IPS-20b (cell line): ENCODE measurements around the gene MAMDC4.

Experiments used
- H3K27ac ChIP-seq: one replicate; pipeline ENCODE4 v1.5.1; 2013; ENCODE audit warnings: low read length
- H3K27me3 ChIP-seq: 2 replicates; pipeline ENCODE4 v1.6.1; 2013; ENCODE audit warnings: mild to moderate bottlenecking, low read length, inconsistent platforms; ENCODE audit not compliant: insufficient read depth
- H3K36me3 ChIP-seq: 2 replicates; pipeline ENCODE4 v1.6.1; 2013; ENCODE audit warnings: low read depth, mild to moderate bottlenecking, inconsistent platforms, low read length, moderate library complexity; ENCODE audit not compliant: insufficient read depth
- H3K4me1 ChIP-seq: 2 replicates; pipeline ENCODE4 v1.6.1; 2013; ENCODE audit warnings: mild to moderate bottlenecking, control low read depth, inconsistent platforms, low read length, moderate library complexity; ENCODE audit not compliant: insufficient read depth
- H3K4me3 ChIP-seq: 2 replicates; pipeline ENCODE4 v1.5.1; 2013; ENCODE audit warnings: mild to moderate bottlenecking, low read length, inconsistent platforms
- H3K9ac ChIP-seq: 2 replicates; pipeline ENCODE4 v1.6.1; 2013; ENCODE audit warnings: low read depth, mild to moderate bottlenecking, inconsistent platforms, low read length, moderate library complexity
- H3K9me3 ChIP-seq: 2 replicates; pipeline ENCODE4 v1.6.1; 2013; ENCODE audit warnings: mild to moderate bottlenecking, low read depth, low read length, inconsistent platforms; ENCODE audit not compliant: insufficient read depth

Gene MAMDC4

DNA sequence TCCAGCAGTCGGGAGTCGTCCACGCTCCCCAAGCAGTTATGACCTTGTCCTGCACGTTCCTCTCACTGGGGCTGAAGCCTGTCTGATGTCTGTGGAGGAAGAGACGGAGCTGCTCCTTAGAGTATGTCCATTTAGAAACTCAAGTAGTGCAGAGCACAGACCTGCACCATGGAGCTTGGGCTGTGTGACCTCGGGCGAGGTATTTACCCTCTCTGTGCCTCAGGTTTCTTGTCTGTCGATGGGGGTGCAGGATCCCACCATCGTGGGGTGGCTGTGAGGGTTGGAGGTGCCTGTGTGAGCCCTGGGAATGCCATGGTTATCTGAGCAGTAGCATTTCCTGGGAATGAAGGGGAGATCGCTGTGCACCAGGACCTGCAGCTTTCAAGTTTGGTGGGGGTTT is 48.4 kb downstream of the MAMDC4 start:
- no peak overlapping the region for H3K27ac ChIP-seq
- no peaks in the 10 kb centered on the region for H3K27me3 ChIP-seq
- no peak overlapping the region for H3K9ac ChIP-seq
- peaks cover 52% of the 10 kb centered on the region for H3K36me3 ChIP-seq
- no peaks in the 10 kb centered on the region for H3K9me3 ChIP-seq
- no peaks in the 10 kb centered on the region for H3K4me1 ChIP-seq
- H3K4me3 ChIP-seq = no peak overlapping the region

DNA sequence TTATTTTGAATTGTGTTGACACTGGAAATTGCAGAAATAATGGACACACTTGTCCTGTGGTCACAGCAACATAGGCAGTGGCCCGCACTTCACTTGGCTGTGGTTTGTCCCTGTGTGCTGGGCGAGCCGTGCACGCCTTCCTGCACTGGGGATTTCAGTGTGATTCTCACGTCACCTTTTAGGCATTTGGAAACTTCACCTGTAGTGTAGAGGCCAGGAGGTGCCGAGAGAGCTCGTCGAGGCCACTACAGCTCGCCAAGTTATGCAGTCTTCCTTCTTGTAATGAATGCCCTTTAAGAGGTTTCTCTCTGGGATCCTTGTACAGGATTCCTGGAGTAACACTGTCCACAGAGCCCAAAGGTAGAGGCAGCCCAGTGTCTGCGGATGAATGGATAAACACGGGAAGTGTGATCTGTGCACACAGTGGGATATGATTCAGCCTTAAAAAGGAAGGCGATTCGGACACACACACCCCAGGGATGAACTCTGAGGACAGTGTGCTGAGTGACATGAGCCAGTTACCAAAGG is 48.9 kb downstream of the MAMDC4 start:
- Histone ChIP-seq H3K9ac (no peak overlapping the region), H3K27ac (no peak overlapping the region), H3K4me3 (no peak overlapping the region), H3K36me3 (peaks cover 53% of the 10 kb centered on the region), H3K27me3 (no peaks in the 10 kb centered on the region), H3K9me3 (no peaks in the 10 kb centered on the region), H3K4me1 (no peaks in the 10 kb centered on the region)

- Histone ChIP-seq H3K27ac (no peak overlapping the region), H3K9me3 (no peaks in the 10 kb centered on the region), H3K36me3 (peaks cover 59% of the 10 kb centered on the region), H3K9ac (no peak overlapping the region), H3K4me1 (no peaks in the 10 kb centered on the region), H3K4me3 (no peak overlapping the region), H3K27me3 (no peaks in the 10 kb centered on the region)
These were observed 49.5 kb downstream of the MAMDC4 start for GRCh38 chr9:136901516-136902258.

- H3K4me1 ChIP-seq = no peaks in the 10 kb centered on the region
- no peak overlapping the region for H3K4me3 ChIP-seq
- H3K36me3 ChIP-seq = peaks cover 65% of the 10 kb centered on the region
- no peak overlapping the region for H3K9ac ChIP-seq
- no peaks in the 10 kb centered on the region for H3K27me3 ChIP-seq
- no peak overlapping the region for H3K27ac ChIP-seq
- H3K9me3 ChIP-seq = no peaks in the 10 kb centered on the region
These were observed 50.2 kb downstream of the MAMDC4 start for GRCh38 chr9:136902259-136902821.

DNA sequence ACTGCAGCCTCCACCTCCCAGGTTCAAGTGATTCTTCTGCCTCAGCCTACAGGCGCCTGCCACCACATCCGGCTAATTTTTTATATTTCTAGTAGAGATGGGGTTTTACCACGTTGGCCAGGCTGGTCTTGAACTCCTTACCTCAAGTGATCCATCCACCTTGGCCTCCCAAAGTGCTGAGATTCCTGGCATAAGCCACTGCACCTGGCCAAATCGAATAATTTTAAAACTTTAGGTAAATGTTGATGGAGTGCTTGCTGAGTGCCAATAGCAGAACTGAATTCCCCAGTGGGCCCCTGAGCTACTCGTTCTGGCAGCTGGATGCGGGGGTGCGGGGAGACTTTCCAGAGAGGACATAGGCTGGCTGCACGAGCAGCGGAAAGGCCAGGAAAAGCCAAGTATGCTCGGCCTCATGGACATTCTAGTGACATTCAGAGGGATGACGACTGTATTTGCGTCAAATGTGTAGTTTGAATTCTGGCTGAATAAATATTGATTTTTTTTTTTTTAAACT is 51.0 kb downstream of the MAMDC4 start:
- no peak overlapping the region for H3K9ac ChIP-seq
- no peaks in the 10 kb centered on the region for H3K27me3 ChIP-seq
- no peak overlapping the region for H3K27ac ChIP-seq
- peaks cover 73% of the 10 kb centered on the region for H3K36me3 ChIP-seq
- no peaks in the 10 kb centered on the region for H3K4me1 ChIP-seq
- no peak overlapping the region for H3K4me3 ChIP-seq
- no peaks in the 10 kb centered on the region for H3K9me3 ChIP-seq

GRCh38 chr9:136906266-136906665 is 54.1 kb downstream of the MAMDC4 start:
- H3K36me3 ChIP-seq = peaks cover 73% of the 10 kb centered on the region
- no peaks in the 10 kb centered on the region for H3K9me3 ChIP-seq

GRCh38 chr9:136907011-136907914 is 55.1 kb downstream of the MAMDC4 start:
- peaks cover 66% of the 10 kb centered on the region for H3K36me3 ChIP-seq

More at GRCh38 chr9:136906266-136906665, 54.1 kb downstream of the MAMDC4 start:
- H3K9ac ChIP-seq = no peak overlapping the region
- H3K4me1 ChIP-seq = no peaks in the 10 kb centered on the region
- no peak overlapping the region for H3K4me3 ChIP-seq
- no peaks in the 10 kb centered on the region for H3K27me3 ChIP-seq
- no peak overlapping the region for H3K27ac ChIP-seq

More at GRCh38 chr9:136907011-136907914, 55.1 kb downstream of the MAMDC4 start:
- H3K27ac ChIP-seq = no peak overlapping the region
- H3K27me3 ChIP-seq = no peaks in the 10 kb centered on the region
- no peaks in the 10 kb centered on the region for H3K9me3 ChIP-seq
- H3K9ac ChIP-seq = no peak overlapping the region
- no peaks in the 10 kb centered on the region for H3K4me1 ChIP-seq
- no peak overlapping the region for H3K4me3 ChIP-seq
